ENCODE measurements around the gene LIPK.
"Not testable (repeated sequence)": the region's sequence is repeated elsewhere in the genome, so short reads cannot be mapped to it uniquely, and the experiment has no call there.

Gene LIPK

DNA sequence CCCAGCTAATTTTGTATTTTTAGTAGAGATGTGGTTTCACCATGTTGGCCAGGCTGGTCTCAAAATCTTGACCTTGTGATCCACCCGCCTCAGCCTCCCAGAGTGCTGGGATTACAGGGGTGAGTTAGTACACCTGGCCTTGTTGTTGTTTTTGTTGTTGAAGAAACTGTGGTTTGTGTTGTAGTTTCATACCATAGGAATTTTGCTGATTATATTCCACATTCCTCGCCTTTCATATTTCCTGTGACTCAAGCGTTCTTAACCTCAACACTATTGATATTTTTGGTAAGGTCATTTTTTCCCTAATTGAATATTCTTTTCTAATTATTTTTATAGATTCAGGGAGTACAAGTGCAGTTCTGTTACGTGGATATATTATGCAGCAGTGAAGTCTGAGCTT is 25.1 kb upstream of the LIPK start:
- no peak overlapping the region for H3K9ac ChIP-seq (ENCODE audit: low read length)

DNA sequence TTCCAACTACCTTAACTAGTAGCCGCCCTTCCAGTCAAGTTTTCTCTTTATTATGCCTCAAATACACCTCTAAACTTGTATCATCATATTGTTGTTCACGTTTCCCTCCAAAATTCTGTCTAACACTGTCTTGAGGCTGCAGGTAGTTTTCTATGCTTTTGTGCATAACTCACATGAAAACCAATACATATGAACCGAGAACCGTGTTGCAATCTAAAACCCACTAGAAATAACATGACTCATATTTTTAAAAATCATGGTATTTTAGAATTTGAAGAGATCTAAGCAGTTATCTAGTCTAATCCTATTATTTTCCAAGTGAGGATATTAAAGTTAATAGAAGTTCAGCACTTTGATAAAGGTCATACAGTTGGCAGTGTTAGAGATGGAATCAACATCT is 23.6 kb upstream of the LIPK start:
- no peaks in the 10 kb centered on the region for H3K36me3 ChIP-seq (ENCODE audit: control insufficient read depth, insufficient read depth, low read length)
- H3K9ac ChIP-seq (ENCODE audit: low read length) = no peak overlapping the region
- H3K27ac ChIP-seq (ENCODE audit: low read depth, low read length) = no peak overlapping the region
- H3K4me3 ChIP-seq (ENCODE audit: low read length) = no peak overlapping the region
- H3K4me1 ChIP-seq (ENCODE audit: control insufficient read depth, insufficient read depth, low read length) = no peaks in the 10 kb centered on the region
- no peaks in the 10 kb centered on the region for H3K27me3 ChIP-seq (ENCODE audit: control insufficient read depth, insufficient read depth, low read length)

More for the DNA sequence above, 25.1 kb upstream of the LIPK start:
- no peaks in the 10 kb centered on the region for H3K27me3 ChIP-seq (ENCODE audit: control insufficient read depth, insufficient read depth, low read length)
- H3K27ac ChIP-seq (ENCODE audit: low read depth, low read length) = no peak overlapping the region
- H3K4me1 ChIP-seq (ENCODE audit: control insufficient read depth, insufficient read depth, low read length) = no peaks in the 10 kb centered on the region
- H3K36me3 ChIP-seq (ENCODE audit: control insufficient read depth, insufficient read depth, low read length) = no peaks in the 10 kb centered on the region
- no peak overlapping the region for H3K4me3 ChIP-seq (ENCODE audit: low read length)

DNA sequence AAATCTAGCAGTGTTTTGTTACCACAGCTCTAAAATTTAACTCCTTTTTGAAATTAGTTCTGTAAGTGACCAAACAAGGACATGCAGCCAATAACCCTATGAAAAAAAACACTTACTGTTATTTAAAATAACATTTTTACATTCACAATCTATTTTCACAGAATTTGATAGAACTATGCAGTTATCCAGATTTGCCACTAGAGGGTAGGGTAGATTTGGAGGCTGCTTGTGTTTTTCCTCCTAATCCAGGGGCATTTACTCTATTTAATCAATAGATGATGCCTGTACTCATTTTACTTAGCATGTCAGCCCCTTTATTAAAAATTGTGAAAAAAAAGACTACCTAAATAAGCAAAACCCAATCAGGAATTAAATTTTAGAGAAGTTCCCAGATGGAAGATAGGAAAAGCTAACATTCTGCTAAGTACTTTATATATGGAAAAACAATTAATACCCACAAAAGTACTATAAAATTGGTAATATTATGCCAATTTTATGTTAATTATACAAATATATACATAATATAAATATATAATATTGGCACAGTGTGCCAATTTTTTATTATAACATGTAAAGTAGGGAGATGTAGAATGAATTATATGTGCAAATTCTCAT is 18.1 kb upstream of the LIPK start:
- no peak overlapping the region for H3K27ac ChIP-seq (ENCODE audit: low read depth, low read length)
- H3K9ac ChIP-seq (ENCODE audit: low read length) = no peak overlapping the region
- no peaks in the 10 kb centered on the region for H3K36me3 ChIP-seq (ENCODE audit: control insufficient read depth, insufficient read depth, low read length)
- H3K4me3 ChIP-seq (ENCODE audit: low read length) = no peak overlapping the region
- no peaks in the 10 kb centered on the region for H3K27me3 ChIP-seq (ENCODE audit: control insufficient read depth, insufficient read depth, low read length)
- H3K4me1 ChIP-seq (ENCODE audit: control insufficient read depth, insufficient read depth, low read length) = no peaks in the 10 kb centered on the region

DNA sequence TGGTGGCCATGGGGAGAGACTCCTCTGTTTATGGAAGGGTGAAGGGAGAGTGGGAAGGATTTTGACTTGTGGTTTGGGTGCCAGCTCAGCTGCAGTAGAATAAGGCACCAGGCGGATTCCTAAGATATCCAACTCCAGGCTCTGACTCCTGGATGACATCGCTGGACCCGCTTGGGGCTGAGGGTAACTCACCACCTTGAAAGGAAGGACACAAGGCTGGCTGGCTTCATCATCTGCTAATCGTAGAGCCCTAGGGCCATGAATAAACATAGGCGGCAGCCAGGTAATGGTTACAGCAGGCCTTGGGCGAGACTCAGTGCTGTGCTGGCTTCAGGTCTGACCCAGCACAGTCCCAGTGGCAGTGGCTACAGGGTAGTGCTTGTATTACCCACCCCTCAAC is 16.7 kb upstream of the LIPK start:
- H3K36me3 ChIP-seq (ENCODE audit: control insufficient read depth, insufficient read depth, low read length) = no peaks in the 10 kb centered on the region
- H3K4me3 ChIP-seq (ENCODE audit: low read length) = no peak overlapping the region
- no peaks in the 10 kb centered on the region for H3K4me1 ChIP-seq (ENCODE audit: control insufficient read depth, insufficient read depth, low read length)
- H3K27me3 ChIP-seq (ENCODE audit: control insufficient read depth, insufficient read depth, low read length) = no peaks in the 10 kb centered on the region
- no peak overlapping the region for H3K9ac ChIP-seq (ENCODE audit: low read length)
- H3K27ac ChIP-seq (ENCODE audit: low read depth, low read length) = no peak overlapping the region

DNA sequence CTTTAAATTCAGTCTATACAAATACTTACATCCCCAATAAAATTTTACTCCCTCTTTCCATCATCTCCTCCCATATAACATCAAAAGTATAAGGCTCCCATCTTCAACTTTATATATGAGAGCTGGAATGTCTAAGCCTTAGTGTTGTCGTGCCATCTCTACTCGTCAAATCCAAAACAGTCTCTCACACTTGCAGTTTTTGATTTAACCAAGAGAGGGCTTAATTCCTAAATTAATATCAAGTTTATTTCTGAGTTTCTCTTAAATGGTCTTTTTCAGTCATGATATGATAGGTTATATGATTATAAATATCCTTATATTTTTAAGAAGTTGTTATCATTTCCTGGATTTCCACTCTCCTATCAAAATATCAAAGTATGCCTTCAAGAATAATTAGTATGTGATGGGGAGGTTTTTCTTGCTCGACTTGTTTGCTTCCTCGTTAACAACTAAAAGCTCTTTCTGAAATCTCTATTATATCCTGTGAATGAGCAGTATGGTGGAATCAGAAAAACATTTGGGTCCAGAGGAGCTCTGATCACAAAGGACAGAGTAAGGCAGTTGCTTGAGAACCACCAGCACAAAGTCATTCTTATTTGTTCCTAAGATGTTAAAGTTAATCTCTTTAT is 12.5 kb upstream of the LIPK start:
- no peak overlapping the region for H3K9ac ChIP-seq (ENCODE audit: low read length)
- no peaks in the 10 kb centered on the region for H3K36me3 ChIP-seq (ENCODE audit: control insufficient read depth, insufficient read depth, low read length)
- no peak overlapping the region for H3K27ac ChIP-seq (ENCODE audit: low read depth, low read length)
- H3K27me3 ChIP-seq (ENCODE audit: control insufficient read depth, insufficient read depth, low read length) = no peaks in the 10 kb centered on the region
- no peaks in the 10 kb centered on the region for H3K4me1 ChIP-seq (ENCODE audit: control insufficient read depth, insufficient read depth, low read length)
- no peak overlapping the region for H3K4me3 ChIP-seq (ENCODE audit: low read length)

DNA sequence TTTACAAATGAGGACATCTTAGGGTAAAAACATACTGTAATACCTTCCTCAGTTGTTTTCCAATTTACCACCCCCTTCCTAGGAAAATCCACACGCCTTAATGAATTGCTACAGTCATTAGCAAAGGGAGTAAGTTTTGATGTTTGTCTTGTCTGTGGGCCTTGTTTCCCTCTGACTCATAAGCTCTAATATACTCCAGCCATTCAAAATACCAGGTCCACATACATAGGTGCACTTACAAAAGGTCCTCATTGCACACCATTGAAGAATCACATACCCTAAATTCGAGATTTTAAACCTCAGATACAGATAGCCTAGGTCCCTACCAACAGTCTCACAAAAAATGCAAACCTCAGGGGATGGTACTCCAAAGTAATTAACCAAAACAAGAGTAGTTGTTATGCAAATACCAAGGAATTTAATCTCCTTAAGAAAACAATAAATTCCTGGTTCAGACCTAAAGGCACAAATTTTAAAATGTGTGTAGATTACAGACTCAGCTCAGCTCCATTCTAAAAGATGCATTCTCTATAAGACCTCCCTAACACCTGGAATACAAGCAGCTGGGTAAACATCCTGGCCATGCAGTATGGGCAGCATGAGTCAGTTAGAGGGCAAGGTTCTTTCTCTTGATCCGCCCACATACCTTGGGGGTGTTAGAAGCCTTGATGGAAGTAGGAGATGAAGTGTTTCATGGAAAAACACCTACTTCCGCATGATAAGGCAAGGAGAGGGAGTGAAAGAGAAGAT is 3.0 kb upstream of the LIPK start:
- no peak overlapping the region for H3K9ac ChIP-seq (ENCODE audit: low read length)
- H3K27ac ChIP-seq (ENCODE audit: low read depth, low read length) = no peak overlapping the region
- no peaks in the 10 kb centered on the region for H3K4me1 ChIP-seq (ENCODE audit: control insufficient read depth, insufficient read depth, low read length)
- H3K36me3 ChIP-seq (ENCODE audit: control insufficient read depth, insufficient read depth, low read length) = no peaks in the 10 kb centered on the region
- no peak overlapping the region for H3K4me3 ChIP-seq (ENCODE audit: low read length)
- H3K27me3 ChIP-seq (ENCODE audit: control insufficient read depth, insufficient read depth, low read length) = no peaks in the 10 kb centered on the region

DNA sequence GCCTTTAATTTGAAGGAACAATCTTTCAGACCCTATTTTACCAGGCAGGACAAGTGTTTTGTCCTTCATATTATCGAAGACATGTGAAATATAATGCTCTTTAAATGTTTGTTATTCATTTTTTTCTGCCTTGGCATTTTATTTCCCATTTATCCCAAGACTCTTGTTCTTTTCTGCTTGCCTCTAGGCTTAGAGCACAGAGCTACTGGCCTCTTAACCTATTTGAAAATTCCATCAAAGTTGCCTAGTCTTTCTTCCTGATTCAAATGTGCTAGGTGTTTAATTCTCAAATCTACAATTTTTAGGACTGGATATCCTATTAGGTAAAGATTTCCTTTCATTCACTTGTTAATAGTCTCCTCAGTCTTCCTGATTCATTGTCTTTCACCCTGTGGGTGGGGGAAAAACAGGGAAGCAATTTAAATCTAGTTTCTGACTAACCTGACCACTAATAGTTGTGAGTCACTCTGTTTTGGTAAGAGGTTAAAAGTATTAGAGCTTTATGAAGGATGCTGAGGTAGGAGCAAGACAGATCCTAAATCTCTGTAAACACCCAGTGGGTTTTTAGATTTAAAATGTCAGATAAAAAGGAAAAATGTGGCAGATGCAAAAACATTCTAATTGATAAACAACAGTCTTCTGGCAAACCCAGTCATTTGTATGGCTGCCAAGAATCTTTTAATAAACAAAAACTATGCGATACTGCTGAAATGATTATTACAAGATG is 1.5 kb downstream of the LIPK start:
- no peak overlapping the region for H3K27ac ChIP-seq (ENCODE audit: low read depth, low read length)
- H3K36me3 ChIP-seq (ENCODE audit: control insufficient read depth, insufficient read depth, low read length) = no peaks in the 10 kb centered on the region
- no peaks in the 10 kb centered on the region for H3K4me1 ChIP-seq (ENCODE audit: control insufficient read depth, insufficient read depth, low read length)
- H3K27me3 ChIP-seq (ENCODE audit: control insufficient read depth, insufficient read depth, low read length) = no peaks in the 10 kb centered on the region
- H3K4me3 ChIP-seq (ENCODE audit: low read length) = no peak overlapping the region
- no peak overlapping the region for H3K9ac ChIP-seq (ENCODE audit: low read length)

DNA sequence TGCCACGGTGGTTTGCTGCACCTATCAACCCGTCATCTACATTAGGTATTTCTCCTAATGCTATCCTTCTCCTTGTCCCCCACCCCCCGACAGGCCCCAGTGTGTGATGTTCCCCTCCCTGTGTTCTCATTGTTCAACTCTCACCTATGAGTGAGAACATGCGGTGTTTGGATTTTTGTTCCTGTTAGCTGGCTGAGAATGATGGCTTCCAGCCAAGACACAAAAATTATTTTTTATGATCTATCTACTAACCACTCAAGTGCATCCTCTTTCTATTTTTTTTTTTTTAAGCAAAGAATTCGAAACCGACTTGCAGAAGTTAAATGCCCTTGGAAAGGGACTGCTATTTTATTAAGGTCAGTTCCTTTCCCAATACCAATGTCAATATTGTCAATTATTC is 3.3 kb downstream of the LIPK start:
- H3K4me3 ChIP-seq (ENCODE audit: low read length); H3K9ac ChIP-seq (ENCODE audit: low read length); H3K36me3 ChIP-seq (ENCODE audit: control insufficient read depth, insufficient read depth, low read length); H3K27ac ChIP-seq (ENCODE audit: low read depth, low read length); H3K27me3 ChIP-seq (ENCODE audit: control insufficient read depth, insufficient read depth, low read length); H3K4me1 ChIP-seq (ENCODE audit: control insufficient read depth, insufficient read depth, low read length): not testable (repeated sequence)

DNA sequence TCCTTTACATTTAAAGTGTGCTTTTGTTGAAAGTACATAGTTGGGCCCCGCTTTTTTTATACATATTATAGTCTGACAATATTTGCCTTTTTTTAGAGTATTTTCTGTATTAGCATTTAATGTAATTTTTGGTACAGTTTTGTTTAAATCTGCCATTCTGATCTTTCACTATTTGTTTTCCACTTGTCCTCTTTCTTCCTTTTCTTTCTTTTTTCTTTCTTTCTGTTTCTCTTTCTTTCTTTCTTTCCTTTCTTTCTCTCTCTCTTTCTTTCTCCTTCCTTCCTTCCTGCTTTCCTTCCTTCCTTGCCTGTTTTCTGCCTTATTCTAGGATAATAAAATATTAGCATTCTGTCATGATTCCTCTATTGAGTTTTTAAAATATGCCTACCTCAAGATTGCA is 9.5 kb downstream of the LIPK start:
- Histone ChIP-seq H3K27me3 (ENCODE audit: control insufficient read depth, insufficient read depth, low read length) (no peaks in the 10 kb centered on the region), H3K4me3 (ENCODE audit: low read length) (no peak overlapping the region), H3K4me1 (ENCODE audit: control insufficient read depth, insufficient read depth, low read length) (no peaks in the 10 kb centered on the region), H3K36me3 (ENCODE audit: control insufficient read depth, insufficient read depth, low read length) (no peaks in the 10 kb centered on the region), H3K9ac (ENCODE audit: low read length) (no peak overlapping the region), H3K27ac (ENCODE audit: low read depth, low read length) (no peak overlapping the region)

DNA sequence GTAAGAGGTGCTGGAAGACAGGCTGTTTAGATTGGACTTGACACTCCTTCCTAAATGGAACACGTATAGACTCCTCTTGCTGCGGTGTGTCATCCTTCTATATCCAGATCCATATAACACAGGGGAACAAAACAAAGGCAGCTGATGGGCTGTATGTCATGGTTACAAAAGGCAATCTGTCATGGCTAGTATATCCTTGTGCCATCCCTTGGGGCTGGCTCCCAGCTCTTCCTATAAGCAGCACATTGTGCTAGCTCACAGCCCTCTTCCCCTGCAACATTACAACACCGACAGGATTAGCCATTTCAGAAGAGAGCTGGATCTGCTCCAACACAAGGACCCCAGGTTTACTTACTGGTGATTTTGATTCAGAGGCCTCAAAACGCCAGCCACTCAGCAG is 15.3 kb downstream of the LIPK start:
- H3K27ac ChIP-seq (ENCODE audit: low read depth, low read length) = no peak overlapping the region
- H3K9ac ChIP-seq (ENCODE audit: low read length) = no peak overlapping the region
- no peak overlapping the region for H3K4me3 ChIP-seq (ENCODE audit: low read length)
- no peaks in the 10 kb centered on the region for H3K4me1 ChIP-seq (ENCODE audit: control insufficient read depth, insufficient read depth, low read length)
- H3K27me3 ChIP-seq (ENCODE audit: control insufficient read depth, insufficient read depth, low read length) = no peaks in the 10 kb centered on the region
- no peaks in the 10 kb centered on the region for H3K36me3 ChIP-seq (ENCODE audit: control insufficient read depth, insufficient read depth, low read length)

DNA sequence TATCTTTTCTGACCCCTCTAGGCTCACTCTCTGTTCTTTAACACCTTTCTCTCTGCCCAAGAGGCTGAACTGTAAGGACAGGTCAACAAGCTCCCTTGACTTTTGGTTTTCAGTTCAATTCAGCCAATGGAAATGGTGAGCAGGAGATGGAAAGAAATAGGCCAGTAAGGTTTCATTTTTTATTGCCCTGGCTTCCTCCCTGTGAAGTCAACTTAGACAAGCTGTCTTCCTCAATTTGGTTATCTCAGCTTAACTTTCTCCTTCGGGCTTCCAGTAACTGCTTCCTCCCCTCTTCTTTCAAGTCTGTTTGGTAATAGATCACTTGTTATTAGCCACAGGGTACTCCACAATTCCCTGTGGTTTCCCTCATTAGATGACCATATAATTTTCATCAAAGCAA is 19.7 kb downstream of the LIPK start:
- Histone ChIP-seq H3K4me1 (ENCODE audit: control insufficient read depth, insufficient read depth, low read length) (no peaks in the 10 kb centered on the region), H3K9ac (ENCODE audit: low read length) (no peak overlapping the region), H3K4me3 (ENCODE audit: low read length) (no peak overlapping the region), H3K36me3 (ENCODE audit: control insufficient read depth, insufficient read depth, low read length) (no peaks in the 10 kb centered on the region), H3K27ac (ENCODE audit: low read depth, low read length) (no peak overlapping the region), H3K27me3 (ENCODE audit: control insufficient read depth, insufficient read depth, low read length) (no peaks in the 10 kb centered on the region)

DNA sequence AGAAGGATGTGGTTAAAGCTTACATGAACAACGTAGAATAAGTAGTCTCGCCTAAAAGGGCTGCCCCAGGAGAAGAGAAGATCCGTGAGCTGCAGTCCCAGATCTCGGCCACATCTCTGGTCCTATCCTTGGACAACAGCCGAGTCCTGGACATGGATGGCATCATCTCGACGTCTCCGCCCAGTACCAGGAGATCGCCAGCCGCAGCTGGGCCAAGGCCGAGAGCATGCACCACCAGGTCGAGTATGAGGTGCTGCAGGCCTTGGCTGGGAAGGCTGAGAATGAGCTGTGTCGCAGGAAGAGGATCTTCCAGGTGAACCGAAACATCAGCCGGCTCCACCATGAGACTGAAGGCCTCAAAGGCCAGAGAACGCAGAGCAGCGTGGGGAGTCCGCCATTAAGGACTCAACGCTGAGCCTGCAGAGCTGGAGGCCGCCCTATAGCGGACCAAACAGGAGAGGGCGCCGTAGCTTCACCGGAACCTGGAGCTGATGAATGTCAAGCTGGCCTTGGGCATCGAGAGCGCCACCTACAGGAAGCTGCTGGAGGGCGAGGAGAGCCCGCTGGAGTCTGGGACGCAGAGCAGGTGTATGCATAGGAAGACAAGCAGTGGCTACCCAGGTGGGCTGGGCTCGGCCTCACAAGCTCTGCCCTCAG is 22.2 kb downstream of the LIPK start:
- Histone ChIP-seq H3K4me1 (ENCODE audit: control insufficient read depth, insufficient read depth, low read length) (no peaks in the 10 kb centered on the region), H3K36me3 (ENCODE audit: control insufficient read depth, insufficient read depth, low read length) (no peaks in the 10 kb centered on the region), H3K27ac (ENCODE audit: low read depth, low read length) (no peak overlapping the region), H3K27me3 (ENCODE audit: control insufficient read depth, insufficient read depth, low read length) (no peaks in the 10 kb centered on the region), H3K9ac (ENCODE audit: low read length) (no peak overlapping the region), H3K4me3 (ENCODE audit: low read length) (no peak overlapping the region)

Data from rectal smooth muscle tissue (tissue), 1 donor.